Measurements from ENCODE around the gene NOL11.
"Not testable (repeated sequence)": the region's sequence is repeated elsewhere in the genome, so short reads cannot be mapped to it uniquely, and the experiment has no call there.

NOL11 gene

GRCh38 chr17:67687511-67687910, 30.2 kb upstream of the NOL11 start:
- no peaks in the 10 kb centered on the region for H3K4me1 ChIP-seq (ENCODE audit: control insufficient read depth, insufficient read depth, low read length)
- no peak overlapping the region for H3K27ac ChIP-seq (ENCODE audit: low read depth, low read length)
- no peak overlapping the region for H3K9ac ChIP-seq (ENCODE audit: low read length)
- no peak overlapping the region for H3K4me3 ChIP-seq (ENCODE audit: low read length)
- no peaks in the 10 kb centered on the region for H3K36me3 ChIP-seq (ENCODE audit: control insufficient read depth, insufficient read depth, low read length)
- H3K27me3 ChIP-seq (ENCODE audit: control insufficient read depth, insufficient read depth, low read length), result no peaks in the 10 kb centered on the region

DNA sequence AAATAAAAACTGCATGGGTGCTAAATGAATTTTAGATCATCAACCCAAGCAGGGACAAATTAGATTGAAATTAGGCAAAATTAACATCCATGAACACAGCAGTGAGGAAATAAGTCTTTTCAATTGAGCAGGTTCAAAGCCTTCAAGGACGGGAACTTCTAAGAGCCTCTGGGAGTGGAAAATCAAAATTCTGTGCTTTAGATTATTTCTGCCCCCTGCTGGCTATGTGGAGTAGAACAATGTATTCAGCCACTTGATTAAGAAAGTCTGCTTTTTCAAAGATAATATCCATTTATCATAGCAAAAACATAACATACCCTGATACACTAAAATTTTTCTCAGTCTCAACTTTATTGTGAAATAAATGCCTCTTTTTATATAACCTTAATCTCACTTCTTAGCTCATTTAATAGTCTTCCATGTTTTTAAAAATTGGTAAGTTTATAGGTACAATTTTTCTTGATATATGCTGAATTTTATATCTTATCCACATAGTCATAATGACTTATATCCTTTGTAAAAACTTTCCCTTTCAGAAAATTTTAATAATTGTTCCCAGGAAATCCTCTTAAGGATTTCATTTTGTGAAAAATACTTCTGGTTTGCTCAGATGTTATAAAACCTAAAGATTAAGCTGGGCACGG, 28.1 kb upstream of the NOL11 start:
- H3K4me1 ChIP-seq (ENCODE audit: control insufficient read depth, insufficient read depth, low read length), result no peaks in the 10 kb centered on the region
- H3K4me3 ChIP-seq (ENCODE audit: low read length), result no peak overlapping the region
- H3K9ac ChIP-seq (ENCODE audit: low read length), result no peak overlapping the region

DNA sequence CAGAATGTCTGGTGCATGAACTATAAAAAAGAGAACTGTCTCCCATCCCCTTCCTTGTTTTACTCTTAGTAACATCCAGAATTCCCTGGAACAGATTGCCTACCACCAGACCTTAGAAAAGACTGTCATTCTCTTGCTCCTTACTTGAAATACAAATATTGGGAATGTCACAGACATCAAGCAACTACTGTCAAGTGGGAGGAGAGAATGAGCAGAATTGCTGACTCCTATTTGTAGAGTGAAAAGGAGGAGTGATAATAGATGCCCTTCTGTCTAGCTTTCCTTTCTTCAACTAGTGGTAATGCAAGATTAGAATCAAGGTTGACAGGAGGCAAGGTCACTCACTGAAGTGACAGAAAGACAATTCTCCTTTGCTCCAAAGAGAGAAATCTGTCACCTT, 23.9 kb upstream of the NOL11 start:
- no peaks in the 10 kb centered on the region for H3K36me3 ChIP-seq (ENCODE audit: control insufficient read depth, insufficient read depth, low read length)
- no peak overlapping the region for H3K9ac ChIP-seq (ENCODE audit: low read length)
- H3K4me1 ChIP-seq (ENCODE audit: control insufficient read depth, insufficient read depth, low read length), result no peaks in the 10 kb centered on the region
- H3K27me3 ChIP-seq (ENCODE audit: control insufficient read depth, insufficient read depth, low read length), result no peaks in the 10 kb centered on the region
- H3K27ac ChIP-seq (ENCODE audit: low read depth, low read length), result no peak overlapping the region
- H3K4me3 ChIP-seq (ENCODE audit: low read length), result no peak overlapping the region

More for the DNA sequence above, 28.1 kb upstream of the NOL11 start:
- Histone ChIP-seq H3K27me3 (ENCODE audit: control insufficient read depth, insufficient read depth, low read length) (no peaks in the 10 kb centered on the region), H3K27ac (ENCODE audit: low read depth, low read length) (no peak overlapping the region), H3K36me3 (ENCODE audit: control insufficient read depth, insufficient read depth, low read length) (no peaks in the 10 kb centered on the region)

- no peaks in the 10 kb centered on the region for H3K27me3 ChIP-seq (ENCODE audit: control insufficient read depth, insufficient read depth, low read length)
- H3K9ac ChIP-seq (ENCODE audit: low read length), result no peak overlapping the region
Observed at GRCh38 chr17:67696347-67696746, 21.4 kb upstream of the NOL11 start.

GRCh38 chr17:67696853-67697498, 20.8 kb upstream of the NOL11 start:
- no peak overlapping the region for H3K4me3 ChIP-seq (ENCODE audit: low read length)
- H3K36me3 ChIP-seq (ENCODE audit: control insufficient read depth, insufficient read depth, low read length), result no peaks in the 10 kb centered on the region
- no peak overlapping the region for H3K9ac ChIP-seq (ENCODE audit: low read length)
- no peak overlapping the region for H3K27ac ChIP-seq (ENCODE audit: low read depth, low read length)
- H3K27me3 ChIP-seq (ENCODE audit: control insufficient read depth, insufficient read depth, low read length), result no peaks in the 10 kb centered on the region
- H3K4me1 ChIP-seq (ENCODE audit: control insufficient read depth, insufficient read depth, low read length), result no peaks in the 10 kb centered on the region

More at GRCh38 chr17:67696347-67696746, 21.4 kb upstream of the NOL11 start:
- H3K36me3 ChIP-seq (ENCODE audit: control insufficient read depth, insufficient read depth, low read length), result no peaks in the 10 kb centered on the region
- H3K4me1 ChIP-seq (ENCODE audit: control insufficient read depth, insufficient read depth, low read length), result no peaks in the 10 kb centered on the region
- no peak overlapping the region for H3K27ac ChIP-seq (ENCODE audit: low read depth, low read length)
- H3K4me3 ChIP-seq (ENCODE audit: low read length), result no peak overlapping the region

- Histone ChIP-seq H3K27me3 (ENCODE audit: control insufficient read depth, insufficient read depth, low read length) (no peaks in the 10 kb centered on the region), H3K4me1 (ENCODE audit: control insufficient read depth, insufficient read depth, low read length) (no peaks in the 10 kb centered on the region), H3K9ac (ENCODE audit: low read length) (no peak overlapping the region), H3K36me3 (ENCODE audit: control insufficient read depth, insufficient read depth, low read length) (no peaks in the 10 kb centered on the region), H3K4me3 (ENCODE audit: low read length) (no peak overlapping the region), H3K27ac (ENCODE audit: low read depth, low read length) (no peak overlapping the region)
Observed at GRCh38 chr17:67700037-67700724, 17.6 kb upstream of the NOL11 start.

DNA sequence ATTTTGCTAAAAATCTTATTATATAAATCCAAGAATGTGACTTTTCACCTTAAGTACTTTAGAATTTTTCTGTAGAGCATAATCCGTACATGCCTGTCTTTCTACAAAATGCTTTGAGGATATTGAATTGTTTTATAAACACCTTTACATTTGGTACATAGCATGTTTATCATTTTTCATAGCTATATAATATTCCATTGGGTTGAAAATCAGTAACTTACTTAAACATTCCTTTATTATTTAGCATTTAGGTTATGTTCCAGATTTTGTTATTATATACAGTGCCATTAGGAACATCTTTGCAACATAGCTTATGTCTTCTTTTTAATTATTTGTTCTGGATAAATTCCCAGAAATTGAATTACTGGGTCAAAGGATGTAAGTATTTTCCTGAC, 17.0 kb upstream of the NOL11 start:
- Histone ChIP-seq H3K4me1 (ENCODE audit: control insufficient read depth, insufficient read depth, low read length) (no peaks in the 10 kb centered on the region), H3K4me3 (ENCODE audit: low read length) (no peak overlapping the region), H3K27ac (ENCODE audit: low read depth, low read length) (no peak overlapping the region), H3K36me3 (ENCODE audit: control insufficient read depth, insufficient read depth, low read length) (no peaks in the 10 kb centered on the region), H3K27me3 (ENCODE audit: control insufficient read depth, insufficient read depth, low read length) (no peaks in the 10 kb centered on the region), H3K9ac (ENCODE audit: low read length) (no peak overlapping the region)

GRCh38 chr17:67702861-67703260, 14.9 kb upstream of the NOL11 start:
- H3K36me3 ChIP-seq (ENCODE audit: control insufficient read depth, insufficient read depth, low read length); H3K27me3 ChIP-seq (ENCODE audit: control insufficient read depth, insufficient read depth, low read length); H3K4me1 ChIP-seq (ENCODE audit: control insufficient read depth, insufficient read depth, low read length); H3K4me3 ChIP-seq (ENCODE audit: low read length); H3K27ac ChIP-seq (ENCODE audit: low read depth, low read length); H3K9ac ChIP-seq (ENCODE audit: low read length): not testable (repeated sequence)

DNA sequence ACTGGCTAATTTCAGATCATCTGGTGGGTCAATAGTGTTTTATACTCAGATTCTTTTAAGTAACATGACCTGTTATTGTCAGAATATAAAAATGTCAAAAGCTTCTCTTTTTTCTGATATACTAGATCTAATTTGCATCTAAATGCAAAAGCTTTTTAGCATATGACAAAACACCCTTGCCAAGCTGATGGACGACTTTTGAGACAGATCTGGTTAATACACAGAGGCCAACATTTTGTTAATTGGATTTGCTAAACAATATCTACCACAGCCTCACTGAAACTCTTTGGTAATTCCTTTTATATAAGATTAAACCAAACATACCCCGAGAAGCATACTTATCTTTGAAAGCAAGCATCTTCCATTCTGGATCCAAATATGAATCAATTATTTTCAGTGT, 10.3 kb upstream of the NOL11 start:
- Histone ChIP-seq H3K4me3 (ENCODE audit: low read length) (no peak overlapping the region), H3K27me3 (ENCODE audit: control insufficient read depth, insufficient read depth, low read length) (no peaks in the 10 kb centered on the region)

GRCh38 chr17:67708378-67708777, 9.4 kb upstream of the NOL11 start:
- Histone ChIP-seq H3K4me3 (ENCODE audit: low read length) (no peak overlapping the region), H3K27me3 (ENCODE audit: control insufficient read depth, insufficient read depth, low read length) (no peaks in the 10 kb centered on the region), H3K9ac (ENCODE audit: low read length) (no peak overlapping the region), H3K27ac (ENCODE audit: low read depth, low read length) (no peak overlapping the region), H3K4me1 (ENCODE audit: control insufficient read depth, insufficient read depth, low read length) (no peaks in the 10 kb centered on the region), H3K36me3 (ENCODE audit: control insufficient read depth, insufficient read depth, low read length) (no peaks in the 10 kb centered on the region)

More for the DNA sequence above, 10.3 kb upstream of the NOL11 start:
- H3K9ac ChIP-seq (ENCODE audit: low read length), result no peak overlapping the region
- no peaks in the 10 kb centered on the region for H3K36me3 ChIP-seq (ENCODE audit: control insufficient read depth, insufficient read depth, low read length)
- H3K4me1 ChIP-seq (ENCODE audit: control insufficient read depth, insufficient read depth, low read length), result no peaks in the 10 kb centered on the region
- H3K27ac ChIP-seq (ENCODE audit: low read depth, low read length), result no peak overlapping the region

DNA sequence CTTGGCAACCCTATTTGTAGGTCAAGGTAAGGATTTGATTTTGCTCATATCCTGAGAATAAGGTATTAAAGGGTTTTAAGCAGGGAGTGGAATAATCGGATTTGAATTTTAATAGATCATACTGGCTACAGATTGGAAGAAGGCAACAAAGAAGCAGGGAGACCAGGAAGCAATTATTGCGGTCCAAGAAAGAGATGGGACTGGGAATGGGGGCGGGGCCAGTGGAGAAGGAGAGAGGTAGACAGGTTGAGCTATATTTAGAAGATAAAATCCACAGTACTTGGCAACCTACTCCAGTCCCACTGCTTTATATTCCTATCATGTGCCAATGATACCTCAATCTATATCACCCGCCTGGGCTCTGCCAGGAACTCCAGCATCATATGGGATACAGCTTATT, 5.8 kb upstream of the NOL11 start:
- Histone ChIP-seq H3K27ac (ENCODE audit: low read depth, low read length) (no peak overlapping the region), H3K9ac (ENCODE audit: low read length) (no peak overlapping the region), H3K4me1 (ENCODE audit: control insufficient read depth, insufficient read depth, low read length) (no peaks in the 10 kb centered on the region), H3K36me3 (ENCODE audit: control insufficient read depth, insufficient read depth, low read length) (no peaks in the 10 kb centered on the region), H3K27me3 (ENCODE audit: control insufficient read depth, insufficient read depth, low read length) (no peaks in the 10 kb centered on the region), H3K4me3 (ENCODE audit: low read length) (no peak overlapping the region)

GRCh38 chr17:67712375-67712774, 5.4 kb upstream of the NOL11 start:
- no peak overlapping the region for H3K27ac ChIP-seq (ENCODE audit: low read depth, low read length)
- no peak overlapping the region for H3K9ac ChIP-seq (ENCODE audit: low read length)
- H3K4me3 ChIP-seq (ENCODE audit: low read length), result no peak overlapping the region
- no peaks in the 10 kb centered on the region for H3K27me3 ChIP-seq (ENCODE audit: control insufficient read depth, insufficient read depth, low read length)
- no peaks in the 10 kb centered on the region for H3K4me1 ChIP-seq (ENCODE audit: control insufficient read depth, insufficient read depth, low read length)
- no peaks in the 10 kb centered on the region for H3K36me3 ChIP-seq (ENCODE audit: control insufficient read depth, insufficient read depth, low read length)

- H3K9ac ChIP-seq (ENCODE audit: low read length), result no peak overlapping the region
- no peaks in the 10 kb centered on the region for H3K4me1 ChIP-seq (ENCODE audit: control insufficient read depth, insufficient read depth, low read length)
- H3K4me3 ChIP-seq (ENCODE audit: low read length), result no peak overlapping the region
- H3K27me3 ChIP-seq (ENCODE audit: control insufficient read depth, insufficient read depth, low read length), result no peaks in the 10 kb centered on the region
- H3K36me3 ChIP-seq (ENCODE audit: control insufficient read depth, insufficient read depth, low read length), result no peaks in the 10 kb centered on the region
- no peak overlapping the region for H3K27ac ChIP-seq (ENCODE audit: low read depth, low read length)
Observed at GRCh38 chr17:67713169-67713568, 4.6 kb upstream of the NOL11 start.

Measured in rectal smooth muscle tissue (tissue), 1 donor.